CD4-positive, alpha-beta T cell (primary cell): ENCODE results near the gene NACA2. TPM values are rescaled to one million over a fixed set of nuclear protein-coding genes. Genes with fewer than 3 reads are reported as not detected.

Source experiments
- ATAC-seq: fragments of 200-7000 bp; cut with Tn5 transposase; one replicate; pipeline ENCODE4 v1.10.0; 2022; ENCODE audit warnings: mild to moderate bottlenecking; ENCODE audit not compliant: poor library complexity
- CTCF ChIA-PET: fragments of 350-600 bp; sonication (Branson Sonifier 250); formaldehyde crosslinking; loops from one replicate; lab custom pipeline; 2021; ENCODE audit warnings: antibody characterized with exemption, inconsistent platforms; lab: Charles Lee
- POLR2A ChIA-PET: fragments of 350-600 bp; sonication (Branson Sonifier 250); formaldehyde crosslinking; loops from one replicate; lab custom pipeline; 2021; ENCODE audit warnings: antibody characterized with exemption, inconsistent platforms; lab: Charles Lee
- DNase-seq, 14 experiments: peaks; one replicate each; pipeline ENCODE4 v3.0.0-alpha.2; 2013 to 2020; ENCODE audit warnings: mixed read lengths in 2 of 14
- H3K27ac ChIP-seq, 2 donors: one replicate each; pipeline versions ENCODE4 v1.5.1 to v1.7.0; 2013; ENCODE audit warnings: low read length in 2 of 2, low read depth in 1 of 2, mild to moderate bottlenecking in 1 of 2
- H3K27me3 ChIP-seq, 2 experiments: 1 replicate in 1 of 2; 2 replicates in 1 of 2; pipeline versions ENCODE4 v1.6.1 to v1.7.0; 2013; ENCODE audit warnings: low read length in 2 of 2, control low read depth in 1 of 2, mild to moderate bottlenecking in 1 of 2, moderate library complexity in 1 of 2; ENCODE audit not compliant: insufficient read depth in 2 of 2, control insufficient read depth in 1 of 2
- H3K36me3 ChIP-seq: one replicate; pipeline ENCODE4 v1.6.1; 2013; ENCODE audit warnings: low read length, control low read depth; ENCODE audit not compliant: insufficient read depth
- H3K4me1 ChIP-seq: one replicate; pipeline ENCODE4 v1.6.1; 2013; ENCODE audit warnings: low read length, control low read depth; ENCODE audit not compliant: insufficient read depth
- H3K4me3 ChIP-seq: one replicate; pipeline ENCODE4 v1.5.1; 2013; ENCODE audit warnings: mild to moderate bottlenecking, low read length, moderate library complexity
- H3K9me3 ChIP-seq, 2 experiments: 1 replicate in 1 of 2; 2 replicates in 1 of 2; pipeline versions ENCODE4 v1.6.1 to v1.7.0; 2013; ENCODE audit warnings: low read length in 2 of 2, mild to moderate bottlenecking in 2 of 2, control low read depth in 1 of 2, moderate library complexity in 1 of 2; ENCODE audit not compliant: control insufficient read depth in 1 of 2, insufficient read depth in 1 of 2
- H3K27ac Mint-ChIP-seq: one replicate; pipeline ENCODE4 v1.8.0; 2020; ENCODE audit warnings: mixed read lengths
- H3K27me3 Mint-ChIP-seq: one replicate; pipeline ENCODE4 v1.8.0; 2021; ENCODE audit warnings: mixed read lengths
- H3K36me3 Mint-ChIP-seq: one replicate; pipeline ENCODE4 v1.8.0; 2021; ENCODE audit warnings: low read depth, mixed read lengths
- H3K4me1 Mint-ChIP-seq: one replicate; pipeline ENCODE4 v1.8.0; 2021; ENCODE audit warnings: low read depth, mixed read lengths
- H3K4me3 Mint-ChIP-seq: one replicate; pipeline ENCODE4 v1.8.0; 2020; ENCODE audit warnings: mild to moderate bottlenecking, mixed read lengths
- H3K9me3 Mint-ChIP-seq: one replicate; pipeline ENCODE4 v1.8.0; 2020; ENCODE audit warnings: mixed read lengths
- CTCF ChIP-seq: fragments of 200-600 bp; IDR thresholded peaks from one replicate; pipeline ENCODE4 v1.8.0; 2022; ENCODE audit warnings: antibody characterized with exemption, mild to moderate bottlenecking
- intact Hi-C, 2 experiments: fragments of 100-400 bp; cut with DNase I in 1 of 2; cut with micrococcal nuclease in 1 of 2; formaldehyde crosslinking; loops; one replicate each; pipeline versions ENCODE4 v1.15.1 to v1.9.0; 2023 to 2025; cut with DNase I, micrococcal nuclease
- total RNA-seq, 174 experiments: library from RNA in 2 of 174; stranded (reverse) in 2 of 174; gene quantifications; one replicate each; pipeline ENCODE4 v1.2.3 and lab custom pipeline; 2021 to 2026

The NACA2 gene
- total RNA-seq, 2 experiments from 2014 or later, result not detected

- POLR2A ChIA-PET, result no interaction called here
- CTCF ChIA-PET, result no interaction called here
- no peak overlapping the region for H3K27ac Mint-ChIP-seq
Measured at GRCh38 chr17:61598014-61598413, 7.0 kb upstream of the NACA2 start.

GRCh38 chr17:61597607-61598006 is 6.6 kb upstream of the NACA2 start:
- Histone ChIP-seq H3K4me3 (no peak overlapping the region), H3K36me3 (no peaks in the 10 kb centered on the region), H3K4me1 (no peaks in the 10 kb centered on the region), H3K27me3 (peaks cover 3 to 7% of the 10 kb centered on the region in 2 experiments), H3K27ac (no peak overlapping the region), H3K9me3 (peaks cover 0 to 3% of the 10 kb centered on the region in 2 experiments)
- POLR2A ChIA-PET, result no interaction called here
- Mint-ChIP-seq H3K27me3 (peaks cover 37% of the 10 kb centered on the region), H3K27ac (no peak overlapping the region), H3K4me3 (no peak overlapping the region), H3K9me3 (no peaks in the 10 kb centered on the region), H3K36me3 (no peaks in the 10 kb centered on the region), H3K4me1 (no peaks in the 10 kb centered on the region)
- DNase-seq (no peak), ATAC-seq (no peak)
- CTCF ChIA-PET, result no interaction called here
- TF ChIP-seq CTCF, result no peak
- intact Hi-C loops, result no loop called here

More at GRCh38 chr17:61598014-61598413, 7.0 kb upstream of the NACA2 start:
- ATAC-seq (no peak), DNase-seq (no peak)
- no peak for TF ChIP-seq CTCF
- Mint-ChIP-seq H3K4me3 (no peak overlapping the region), H3K36me3 (no peaks in the 10 kb centered on the region), H3K27me3 (peaks cover 42% of the 10 kb centered on the region), H3K9me3 (no peaks in the 10 kb centered on the region), H3K4me1 (no peaks in the 10 kb centered on the region)
- H3K36me3 ChIP-seq, result no peaks in the 10 kb centered on the region
- no peak overlapping the region for H3K4me3 ChIP-seq
- no peaks in the 10 kb centered on the region for H3K9me3 ChIP-seq
- no peaks in the 10 kb centered on the region for H3K4me1 ChIP-seq
- H3K27ac ChIP-seq, result no peak overlapping the region
- intact Hi-C loops, result no loop called here
- H3K27me3 ChIP-seq, result peaks cover 3 to 7% of the 10 kb centered on the region in 2 experiments

GRCh38 chr17:61595418-61596186 is 4.6 kb upstream of the NACA2 start:
- CTCF ChIA-PET, result no interaction called here
- no peak overlapping the region for H3K4me3 Mint-ChIP-seq
- ATAC-seq, result no peak
- no peak overlapping the region for H3K27ac Mint-ChIP-seq
- DNase-seq, result no peak
- H3K27me3 Mint-ChIP-seq, result peaks cover 30% of the 10 kb centered on the region
- intact Hi-C loops, result no loop called here
- H3K36me3 ChIP-seq, result no peaks in the 10 kb centered on the region
- POLR2A ChIA-PET, result no interaction called here
- H3K4me1 Mint-ChIP-seq, result no peaks in the 10 kb centered on the region
- no peaks in the 10 kb centered on the region for H3K36me3 Mint-ChIP-seq
- H3K27ac ChIP-seq, result no peak overlapping the region
- no peaks in the 10 kb centered on the region for H3K4me1 ChIP-seq
- TF ChIP-seq CTCF, result no peak
- no peak overlapping the region for H3K4me3 ChIP-seq
- peaks cover 3 to 7% of the 10 kb centered on the region in 2 experiments for H3K27me3 ChIP-seq
- no peaks in the 10 kb centered on the region for H3K9me3 Mint-ChIP-seq
- peaks cover 0 to 3% of the 10 kb centered on the region in 2 experiments for H3K9me3 ChIP-seq
